HG03139 (cell line): Measurements from ENCODE around the gene LARGE1.

ENCODE experiments used
- ATAC-seq: cut with Tn5 transposase; IDR thresholded peaks from one replicate; pipeline ENCODE4 v1.9.1; 2021; ENCODE audit not compliant: unreplicated experiment

Gene LARGE1

GRCh38 chr22:33600595-33600994 lies 319.7 kb downstream of the LARGE1 start:
- ATAC-seq = no peak

DNA sequence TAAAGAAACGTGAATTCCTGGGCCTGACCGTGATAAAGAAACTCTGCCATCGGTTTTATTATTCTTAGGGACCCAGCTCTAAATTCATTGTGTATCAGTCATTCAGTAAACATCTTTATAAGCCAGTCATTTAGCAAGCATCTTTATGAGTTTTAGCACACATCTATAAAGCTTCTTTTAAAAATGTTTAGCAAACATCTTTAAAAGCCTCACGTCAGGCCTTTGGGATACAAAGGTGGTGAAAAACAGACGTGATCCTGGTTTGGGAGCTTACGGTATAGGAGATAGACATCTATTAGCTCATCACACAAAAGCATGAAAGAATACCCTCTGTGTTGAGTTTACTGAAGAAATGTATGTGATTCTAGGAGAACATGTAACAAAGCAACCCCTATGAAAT lies 320.2 kb downstream of the LARGE1 start:
- ATAC-seq = no peak

DNA sequence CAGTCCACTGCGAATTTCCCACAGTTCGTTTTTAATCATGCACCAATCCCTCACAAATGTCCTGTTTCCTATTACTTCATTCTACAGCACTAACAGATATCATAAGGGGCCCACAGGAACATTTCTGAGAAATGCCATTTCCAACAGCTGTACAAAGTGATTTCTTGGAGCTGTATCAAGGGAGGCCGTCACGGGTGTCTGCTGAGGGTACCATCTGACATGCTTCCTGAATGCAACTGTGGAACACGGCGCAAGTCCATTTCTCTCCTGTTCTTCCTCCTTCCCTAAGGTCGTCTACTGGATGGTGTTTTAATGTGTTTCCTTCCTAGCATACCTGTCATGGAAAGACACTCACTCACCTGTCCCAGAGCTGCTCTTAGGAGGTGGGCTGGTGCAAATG lies 320.7 kb downstream of the LARGE1 start:
- no peak for ATAC-seq

DNA sequence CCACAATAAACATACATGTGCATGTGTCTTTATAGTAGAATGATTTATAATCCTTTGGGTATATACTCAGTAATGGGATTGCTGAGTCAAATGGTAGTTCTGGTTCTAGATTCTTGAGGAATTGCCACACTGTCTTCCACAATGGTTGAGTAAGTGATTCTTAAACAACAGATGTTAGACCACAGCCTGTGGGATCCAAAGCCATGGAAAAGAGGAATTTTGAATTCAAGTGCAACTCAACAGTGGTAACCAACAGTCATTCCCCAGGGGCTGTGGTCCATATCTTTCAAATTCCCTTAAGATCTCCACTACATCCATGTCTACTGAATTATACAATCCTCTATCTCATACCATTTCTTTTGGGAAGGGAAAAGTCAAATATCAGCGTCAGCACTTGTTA lies 321.5 kb downstream of the LARGE1 start:
- no peak for ATAC-seq

- no peak for ATAC-seq
Observed at GRCh38 chr22:33597274-33597985, 322.8 kb downstream of the LARGE1 start.

DNA sequence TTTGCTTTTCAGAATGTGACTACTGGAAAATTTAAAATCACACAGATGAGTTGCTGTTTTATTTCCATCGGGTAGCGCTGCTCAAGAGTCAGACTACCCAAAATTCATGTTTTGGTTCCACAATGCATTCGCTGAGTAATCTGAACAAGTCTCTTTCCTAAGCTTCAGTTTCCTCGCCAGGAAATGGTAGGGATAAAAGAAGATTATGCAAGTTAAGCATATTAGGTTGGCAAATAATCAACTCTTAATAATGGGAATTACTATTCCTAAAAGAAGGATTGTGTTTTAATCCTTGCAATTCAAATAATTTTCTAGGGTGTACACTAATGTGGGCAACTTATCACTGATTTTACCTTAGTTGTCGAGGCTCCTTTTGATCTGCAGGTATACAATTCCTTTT lies 326.5 kb downstream of the LARGE1 start:
- no peak for ATAC-seq

- no peak for ATAC-seq
Observed at GRCh38 chr22:33591946-33592345, 328.3 kb downstream of the LARGE1 start.

GRCh38 chr22:33589297-33589696 lies 331.0 kb downstream of the LARGE1 start:
- no peak for ATAC-seq

- no peak for ATAC-seq
Observed at GRCh38 chr22:33588860-33589259, 331.4 kb downstream of the LARGE1 start.

DNA sequence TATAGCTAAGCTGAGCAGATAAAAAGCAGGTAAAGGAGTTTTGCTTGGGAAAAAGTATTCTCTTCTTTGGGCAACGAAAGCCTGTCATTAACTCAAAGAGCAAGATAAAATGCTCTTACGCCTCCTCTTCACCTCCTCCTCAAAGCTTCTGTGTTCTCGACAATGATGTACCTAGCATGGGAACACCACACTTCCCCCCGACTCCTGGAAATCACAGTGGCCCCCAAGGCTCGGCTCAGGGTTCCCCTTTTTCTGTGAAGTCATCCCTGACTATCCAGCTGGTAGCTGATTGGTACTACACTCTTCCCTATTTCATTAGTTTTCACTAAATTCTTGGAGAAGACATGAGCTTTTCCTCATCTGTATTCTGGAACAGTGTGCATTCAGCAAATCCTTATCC lies 336.1 kb downstream of the LARGE1 start:
- no peak for ATAC-seq

DNA sequence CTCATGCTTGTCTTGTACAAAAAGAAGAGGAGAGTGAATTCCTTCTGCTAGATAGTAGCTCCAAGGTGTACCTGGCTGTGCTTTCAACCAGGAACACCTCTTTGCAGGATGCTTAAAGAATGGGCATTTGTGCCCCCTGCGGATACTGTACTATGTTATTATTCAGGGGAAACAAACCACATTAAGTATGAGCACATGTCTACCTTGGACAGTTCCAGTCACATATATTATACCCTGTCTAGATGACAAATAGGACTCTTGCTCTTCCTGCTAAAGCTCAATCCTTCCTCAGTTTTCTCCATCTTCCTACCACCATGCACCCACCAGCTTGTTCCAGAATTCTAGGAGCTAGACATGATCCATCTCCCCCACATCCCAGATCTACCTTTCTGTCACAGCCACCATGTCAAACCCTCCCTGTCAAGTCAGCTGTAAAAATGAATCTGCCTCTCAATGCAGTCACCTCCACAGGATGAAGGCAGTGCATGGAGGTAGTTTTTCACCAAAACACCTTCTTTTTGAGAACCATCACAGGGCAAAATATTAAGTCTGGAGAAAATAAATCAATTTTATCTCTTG lies 337.4 kb downstream of the LARGE1 start:
- no peak for ATAC-seq

DNA sequence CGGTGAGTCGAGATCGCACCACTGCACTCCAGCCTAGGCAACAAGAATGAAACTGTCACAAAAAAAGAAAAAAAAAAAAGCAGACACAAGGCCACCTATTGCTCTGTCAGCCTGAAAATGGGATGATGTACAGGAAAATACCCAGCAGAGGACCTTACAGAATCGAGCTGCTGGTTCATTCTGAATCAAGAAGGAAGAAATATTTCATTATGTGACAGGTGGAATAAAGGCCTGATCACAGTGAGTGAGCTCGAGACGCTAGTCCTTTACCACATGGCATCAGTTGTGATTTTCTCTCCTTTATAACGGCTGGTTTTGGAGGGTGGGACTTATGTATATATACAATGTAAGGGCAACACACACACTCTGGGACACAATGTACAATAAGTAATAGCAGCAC lies 340.0 kb downstream of the LARGE1 start:
- no peak for ATAC-seq

GRCh38 chr22:33579448-33580093 lies 340.7 kb downstream of the LARGE1 start:
- ATAC-seq = no peak

DNA sequence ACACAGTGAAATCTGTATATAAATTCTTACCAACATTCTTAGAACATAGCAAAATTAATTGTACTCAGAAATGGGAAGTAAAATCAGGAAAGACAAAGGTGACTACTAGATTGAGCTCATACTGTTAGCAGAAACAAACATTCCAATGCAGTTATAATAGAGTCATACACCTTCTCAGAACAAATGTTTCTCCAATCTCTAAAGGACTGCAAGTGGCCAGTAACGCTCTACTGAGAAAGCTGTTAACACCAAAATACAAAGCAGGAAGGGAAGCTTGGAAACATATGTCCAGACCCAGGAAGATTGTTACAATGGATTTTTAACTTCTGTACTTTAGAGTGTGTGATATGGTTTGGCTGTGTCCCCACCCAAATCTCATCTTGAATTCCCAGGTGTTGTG lies 341.5 kb downstream of the LARGE1 start:
- ATAC-seq = no peak

GRCh38 chr22:33577862-33578411 lies 342.3 kb downstream of the LARGE1 start:
- ATAC-seq = no peak

GRCh38 chr22:33576205-33576604 lies 344.1 kb downstream of the LARGE1 start:
- no peak for ATAC-seq

GRCh38 chr22:33575771-33576170 lies 344.5 kb downstream of the LARGE1 start:
- ATAC-seq = no peak

DNA sequence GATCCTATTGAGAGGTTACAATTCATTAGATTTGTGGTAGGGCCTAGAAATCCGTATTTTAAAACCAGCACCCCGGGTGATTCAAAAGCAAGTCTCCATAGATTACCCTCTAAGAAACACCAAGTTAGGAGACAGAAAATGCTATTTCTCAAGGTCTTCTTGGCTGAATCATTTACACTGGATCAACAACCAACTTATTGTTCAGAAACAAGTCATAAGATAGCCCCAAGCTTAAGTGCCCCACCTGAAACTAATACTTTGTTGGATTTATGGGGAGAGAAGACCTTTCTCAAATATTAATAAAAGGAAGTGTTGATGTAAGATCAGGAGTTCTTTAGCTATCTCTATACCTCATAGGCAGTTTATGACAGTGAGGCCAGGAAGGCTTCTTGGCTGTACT lies 345.2 kb downstream of the LARGE1 start:
- no peak for ATAC-seq

DNA sequence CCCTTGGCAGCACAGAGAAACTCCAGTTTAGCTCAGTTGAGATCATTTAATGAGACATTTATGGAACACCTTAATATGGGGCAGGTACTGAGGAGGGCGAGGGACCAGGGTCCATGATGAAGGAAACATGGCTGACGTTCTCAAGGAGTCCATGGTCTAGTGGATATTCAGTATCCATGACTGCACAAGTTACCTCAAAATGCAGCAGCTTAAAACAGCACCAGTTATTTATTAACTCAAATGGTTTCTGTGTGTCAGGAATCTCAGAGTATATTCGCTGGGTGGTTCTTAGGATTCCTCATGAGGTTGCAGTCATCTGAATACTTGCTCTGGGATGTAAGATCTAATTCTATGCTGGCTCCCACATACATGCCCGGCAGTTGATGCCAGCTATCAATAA lies 346.8 kb downstream of the LARGE1 start:
- ATAC-seq = no peak

DNA sequence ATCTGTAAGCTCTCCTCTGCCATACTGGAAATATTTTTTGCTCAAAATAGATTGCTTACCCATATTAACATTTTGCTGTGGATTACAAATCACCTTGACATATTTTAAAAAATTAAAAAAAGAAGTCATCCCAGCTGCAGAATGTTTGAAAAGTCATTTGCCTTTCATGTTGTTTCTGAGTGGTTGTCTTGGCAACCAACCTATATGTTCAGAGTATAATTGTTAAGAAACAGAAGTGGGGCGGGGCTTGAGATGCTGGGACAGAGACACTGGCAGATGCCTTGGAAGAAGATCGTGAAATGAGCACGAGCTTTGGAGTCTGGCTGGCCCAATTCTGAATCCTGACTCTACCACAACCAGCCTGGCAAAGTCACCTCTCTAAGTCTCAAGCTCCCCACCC lies 348.2 kb downstream of the LARGE1 start:
- ATAC-seq = no peak

- no peak for ATAC-seq
Observed at GRCh38 chr22:33570110-33570509, 350.2 kb downstream of the LARGE1 start.

DNA sequence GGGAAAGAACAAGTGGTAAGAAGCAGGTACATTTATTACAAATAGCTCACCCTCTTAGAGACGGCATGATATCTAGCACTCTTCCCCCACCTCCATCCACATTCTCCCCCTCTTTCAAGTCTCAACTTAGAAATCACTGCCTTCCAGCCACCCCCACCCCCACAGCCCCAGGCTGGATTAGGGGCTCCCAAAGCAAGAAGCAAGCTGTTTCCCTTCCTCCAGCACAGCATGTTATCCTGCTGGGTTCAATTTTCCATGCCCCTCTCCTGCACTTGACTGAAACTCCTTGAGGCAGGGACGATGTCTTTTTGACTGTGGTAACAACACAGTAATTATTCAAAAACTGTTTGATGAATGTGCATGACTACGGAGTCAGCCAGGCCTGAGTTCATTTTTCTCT lies 350.7 kb downstream of the LARGE1 start:
- ATAC-seq = no peak
